HG02642 (cell line): Measurements from ENCODE around the gene TCEA3.

Source experiments
- ATAC-seq: cut with Tn5 transposase; IDR thresholded peaks from one replicate; pipeline ENCODE4 v1.9.1; 2021; ENCODE audit warnings: mild to moderate bottlenecking; ENCODE audit not compliant: unreplicated experiment, poor library complexity

Gene TCEA3

GRCh38 chr1:23422241-23422877 is 2.2 kb downstream of the TCEA3 start:
- no peak for ATAC-seq

- no peak for ATAC-seq
Observed at GRCh38 chr1:23421753-23422240, 2.8 kb downstream of the TCEA3 start.

GRCh38 chr1:23421343-23421742 is 3.2 kb downstream of the TCEA3 start:
- ATAC-seq, result no peak

GRCh38 chr1:23420778-23421177 is 3.8 kb downstream of the TCEA3 start:
- ATAC-seq, result no peak

- no peak for ATAC-seq
Observed at GRCh38 chr1:23419180-23419579, 5.4 kb downstream of the TCEA3 start.

GRCh38 chr1:23417570-23417969 is 7.0 kb downstream of the TCEA3 start:
- no peak for ATAC-seq

- ATAC-seq, result no peak
Observed at GRCh38 chr1:23416964-23417363, 7.6 kb downstream of the TCEA3 start.

- no peak for ATAC-seq
Observed at GRCh38 chr1:23408797-23409290, 15.7 kb downstream of the TCEA3 start.

- no peak for ATAC-seq
Observed at GRCh38 chr1:23407016-23407630, 17.4 kb downstream of the TCEA3 start.

GRCh38 chr1:23405946-23406345 is 18.6 kb downstream of the TCEA3 start:
- no peak for ATAC-seq

GRCh38 chr1:23403735-23404486 is 20.6 kb downstream of the TCEA3 start:
- no peak for ATAC-seq

GRCh38 chr1:23403355-23403734 is 21.2 kb downstream of the TCEA3 start:
- no peak for ATAC-seq

- ATAC-seq, result no peak
Observed at GRCh38 chr1:23403038-23403336, 21.6 kb downstream of the TCEA3 start.

- no peak for ATAC-seq
Observed at GRCh38 chr1:23402286-23403037, 22.1 kb downstream of the TCEA3 start.

- no peak for ATAC-seq
Observed at GRCh38 chr1:23401313-23401712, 23.2 kb downstream of the TCEA3 start.

- no peak for ATAC-seq
Observed at GRCh38 chr1:23400324-23401114, 24.0 kb downstream of the TCEA3 start.

- ATAC-seq, result no peak
Observed at GRCh38 chr1:23399229-23399628, 25.3 kb downstream of the TCEA3 start.

- no peak for ATAC-seq
Observed at GRCh38 chr1:23397908-23398307, 26.6 kb downstream of the TCEA3 start.

GRCh38 chr1:23396380-23396779 is 28.2 kb downstream of the TCEA3 start:
- no peak for ATAC-seq

GRCh38 chr1:23395849-23396248 is 28.7 kb downstream of the TCEA3 start:
- no peak for ATAC-seq
